Activated T-cell treated with anti-CD3 and anti-CD28 coated beads, Interleukin-2, amount 50 U/mL, for 48 hours (primary cell): ENCODE measurements around the gene CDC42EP1.

Source experiments
- DNase-seq, 2 experiments: peaks; one replicate each; pipeline ENCODE4 v3.0.0-alpha.2; 2020

CDC42EP1 gene

DNA sequence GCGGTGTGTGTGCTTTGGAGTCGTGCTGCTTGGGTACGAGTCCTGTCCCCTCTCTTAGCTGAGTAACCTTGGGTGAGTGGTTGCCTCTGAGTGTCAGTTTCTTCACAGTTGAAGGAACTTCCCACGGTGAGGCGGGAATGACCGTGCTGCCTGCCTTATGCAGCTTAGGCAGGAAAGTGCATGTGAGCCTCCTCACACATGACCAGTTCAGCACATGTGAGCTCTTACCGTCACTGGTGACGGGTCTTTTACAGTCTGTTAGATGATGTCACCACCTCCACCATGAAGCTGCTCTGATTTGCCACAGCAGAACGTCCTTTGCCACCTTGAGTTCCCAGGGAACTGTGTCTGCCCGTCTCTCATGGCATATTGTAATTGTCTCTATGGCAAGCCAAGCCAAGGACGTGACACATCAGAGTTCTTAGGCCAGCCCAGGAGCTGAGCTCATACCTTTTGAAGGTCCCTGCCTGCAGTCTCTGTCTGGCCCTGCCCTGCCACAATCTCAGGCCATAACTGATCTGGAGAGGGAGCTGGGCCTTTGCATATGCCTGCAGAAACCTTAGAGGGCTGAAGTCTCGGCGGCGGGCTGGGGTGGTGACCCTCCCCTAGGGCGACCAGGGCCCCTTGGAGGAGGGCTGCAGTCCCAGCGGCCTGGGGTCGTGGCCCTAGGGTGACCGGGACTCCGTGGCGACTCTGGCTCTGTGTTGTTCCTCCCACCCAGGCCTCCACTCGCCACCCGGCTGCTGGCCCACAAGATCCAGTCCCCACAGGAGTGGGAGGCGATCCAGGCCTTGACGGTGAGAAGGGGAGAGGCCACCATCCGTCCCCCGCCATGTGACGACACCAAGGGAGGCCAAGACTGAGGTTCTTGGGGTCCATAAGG, 56.2 kb downstream of the CDC42EP1 start:
- DNase-seq: no peak

DNA sequence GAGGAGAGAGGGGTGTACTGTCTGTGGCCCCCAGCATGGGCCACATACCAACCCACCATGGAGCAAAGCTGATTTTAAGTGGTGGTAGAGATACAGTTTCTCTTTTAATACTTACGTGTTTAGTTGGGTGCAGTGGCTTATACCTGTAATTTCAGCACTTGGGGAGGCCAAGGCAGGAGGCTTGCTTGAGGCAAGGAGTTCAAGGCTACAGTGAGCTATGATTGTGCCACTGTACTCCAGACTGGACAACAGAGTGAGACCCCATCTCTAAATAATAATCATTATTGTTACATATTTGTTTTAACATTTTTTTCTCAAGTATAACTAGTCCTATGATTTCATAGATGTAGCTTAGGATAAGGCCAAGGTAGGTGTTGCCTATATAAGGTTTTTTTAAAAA, 57.2 kb downstream of the CDC42EP1 start:
- no peak for DNase-seq

DNA sequence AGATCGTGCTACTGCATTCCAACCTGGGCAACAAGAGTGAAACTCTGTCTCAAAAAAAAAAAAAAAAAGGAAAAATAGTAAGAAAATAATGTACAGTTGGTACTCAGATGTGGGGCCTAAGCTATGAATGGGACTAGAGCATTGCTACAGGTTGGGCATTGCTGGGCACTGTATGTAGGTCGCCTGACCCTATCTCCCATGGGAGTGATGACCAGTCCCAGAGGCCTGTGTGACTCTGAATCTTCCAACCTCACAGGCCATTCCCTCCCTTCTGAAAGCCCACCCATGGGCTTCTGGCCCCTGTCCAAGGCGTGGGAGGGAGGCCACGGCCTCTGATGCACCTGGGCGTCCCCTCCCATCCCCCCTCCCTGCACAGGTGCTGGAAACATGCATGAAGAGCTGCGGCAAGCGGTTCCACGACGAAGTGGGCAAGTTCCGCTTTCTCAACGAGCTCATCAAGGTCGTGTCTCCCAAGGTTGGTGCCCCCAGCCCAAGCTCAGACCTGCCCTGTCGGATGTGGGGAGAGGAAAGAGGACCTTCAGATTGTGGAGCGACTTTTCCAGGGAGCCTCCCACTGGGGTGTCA, 57.9 kb downstream of the CDC42EP1 start:
- DNase-seq: no peak

DNA sequence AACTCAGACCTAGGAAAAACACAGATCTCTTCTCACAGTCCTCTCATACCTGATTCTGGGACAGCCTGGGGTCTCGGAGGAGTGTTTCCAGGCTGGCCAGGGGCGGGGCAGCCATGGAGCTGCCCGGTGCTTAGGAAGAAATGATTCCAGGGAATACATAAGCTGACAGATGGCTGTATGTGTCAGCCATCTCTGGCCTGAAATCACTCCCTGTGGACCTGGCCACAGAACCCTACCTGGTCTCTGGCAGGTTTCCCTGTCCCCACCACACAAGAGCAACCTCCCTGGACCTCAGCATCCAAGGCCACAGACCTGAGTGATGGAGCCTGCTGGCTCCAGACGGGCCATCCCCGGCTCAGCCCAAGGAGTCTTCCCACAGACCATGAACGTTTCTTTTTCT, 58.4 kb downstream of the CDC42EP1 start:
- no peak for DNase-seq
